GM10266 (cell line): ENCODE measurements around the gene FOCAD.

Experiments
- DNase-seq: peaks from one replicate; pipeline ENCODE4 v3.0.0; 2012; ENCODE audit errors: extremely low spot score
- CTCF ChIP-seq: IDR thresholded peaks from 2 replicates; pipeline ENCODE4 v1.5.1; 2012; ENCODE audit warnings: mild to moderate bottlenecking, low read depth; ENCODE audit not compliant: control insufficient read depth, insufficient read depth; ENCODE audit errors: missing control alignments

Gene FOCAD

DNA sequence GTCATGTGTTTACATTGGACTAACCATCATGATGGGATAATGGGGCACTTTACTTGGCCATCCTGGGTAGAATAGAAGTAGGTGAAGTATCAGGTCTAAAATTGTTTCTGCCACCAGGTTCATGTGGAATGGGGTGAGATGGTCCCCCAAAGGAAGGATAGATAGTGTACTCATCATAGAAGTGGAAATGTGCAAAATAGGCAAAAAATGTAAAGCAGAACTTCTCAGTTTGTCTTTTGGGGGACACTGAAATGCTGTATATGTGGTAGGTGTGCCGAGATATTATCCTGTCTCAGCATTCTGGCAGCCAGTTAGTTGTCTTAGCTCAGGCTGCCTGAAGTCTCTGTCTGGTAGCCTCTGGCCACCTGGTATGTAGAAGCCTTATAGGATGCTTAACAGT, 107.6 kb downstream of the FOCAD start:
- TF ChIP-seq CTCF: no peak
- no peak for DNase-seq

GRCh38 chr9:20804489-20805250, 120.6 kb downstream of the FOCAD start:
- TF ChIP-seq CTCF: no peak
- DNase-seq: no peak

- no peak for TF ChIP-seq CTCF
- no peak for DNase-seq
Measured at GRCh38 chr9:20805766-20806165, 121.7 kb downstream of the FOCAD start.

DNA sequence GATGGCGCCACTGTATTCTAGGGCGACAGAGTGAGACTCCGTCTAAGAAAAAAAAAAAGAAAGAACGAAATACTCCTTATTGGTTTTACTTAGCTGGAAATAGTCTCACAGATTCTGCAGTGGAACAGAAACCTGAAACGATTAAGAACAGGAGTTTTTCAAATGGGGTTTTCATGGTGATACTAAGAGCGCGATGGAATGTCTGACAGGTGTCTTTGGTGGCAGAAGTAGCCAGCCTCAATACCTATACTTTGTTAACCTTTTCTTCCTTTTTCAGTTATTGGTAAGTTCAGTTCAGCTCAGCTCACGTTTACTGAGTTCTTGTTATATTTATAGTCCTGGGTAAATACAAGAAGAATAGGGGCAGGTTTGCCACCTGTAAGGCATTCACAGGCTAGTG, 123.9 kb downstream of the FOCAD start:
- no peak for DNase-seq
- TF ChIP-seq CTCF: no peak

DNA sequence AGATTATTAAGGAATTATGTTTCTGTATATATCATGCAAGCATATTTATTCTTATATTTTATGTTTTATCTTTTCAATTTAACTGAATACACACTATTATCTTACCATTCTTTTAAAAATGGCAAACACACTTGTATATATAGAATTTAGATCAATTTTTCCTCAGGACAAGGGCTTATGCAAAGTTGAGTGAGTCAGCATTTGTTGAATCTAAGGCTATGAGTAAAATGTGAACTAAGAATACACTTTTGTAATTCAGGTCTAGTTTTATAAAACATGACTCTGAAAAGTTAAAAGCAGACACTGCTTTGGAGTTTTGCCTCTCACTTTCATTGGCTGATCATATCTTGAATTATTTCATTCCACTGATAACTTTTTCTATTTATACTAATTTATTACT, 127.8 kb downstream of the FOCAD start:
- DNase-seq: no peak
- no peak for TF ChIP-seq CTCF

DNA sequence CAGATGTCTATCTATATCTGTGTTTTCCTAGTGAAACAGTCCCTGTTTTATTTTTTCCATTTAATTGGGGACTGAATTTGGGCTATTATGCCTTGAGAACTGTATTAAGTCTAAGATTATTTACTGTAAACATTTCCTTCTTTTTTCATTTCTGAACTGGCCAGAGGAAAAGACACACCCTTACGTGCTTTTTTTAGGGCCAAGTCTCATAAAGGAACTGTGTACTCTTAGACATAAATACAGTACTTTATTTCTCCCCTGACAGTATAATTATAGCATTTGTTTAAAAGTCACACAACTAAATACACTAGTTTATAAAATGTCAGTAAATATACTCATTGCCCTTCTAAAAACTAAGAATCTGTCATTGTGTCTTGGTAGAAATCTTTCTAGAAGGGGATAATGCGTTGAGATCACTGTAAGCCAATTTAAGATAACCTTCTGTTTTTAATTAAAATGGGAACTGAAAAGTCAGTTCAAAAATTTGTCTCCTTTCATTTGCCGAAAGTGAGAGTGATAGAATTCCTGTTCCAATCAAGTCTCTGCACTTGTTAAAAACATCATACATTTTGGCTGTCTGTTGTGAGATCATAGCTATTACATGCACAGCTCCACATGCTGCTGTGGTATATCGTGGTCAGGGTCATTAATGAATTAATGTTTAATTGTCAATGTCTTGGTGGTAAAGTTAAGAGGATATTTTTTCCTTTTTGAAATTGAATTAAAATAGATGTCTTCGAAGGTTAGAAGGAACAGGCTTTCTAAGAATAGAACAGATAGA, 132.1 kb downstream of the FOCAD start:
- no peak for TF ChIP-seq CTCF

GRCh38 chr9:20823051-20823450, 139.0 kb downstream of the FOCAD start:
- no peak for DNase-seq

More for the DNA sequence above, 132.1 kb downstream of the FOCAD start:
- DNase-seq: no peak

More at GRCh38 chr9:20823051-20823450, 139.0 kb downstream of the FOCAD start:
- no peak for TF ChIP-seq CTCF
